ENCODE results near the gene SMIM23. TPM values are rescaled to one million over a fixed set of nuclear protein-coding genes. Genes with fewer than 3 reads are reported as not detected.
"Not testable (repeated sequence)": the region's sequence is repeated elsewhere in the genome, so short reads cannot be mapped to it uniquely, and the experiment has no call there.

Gene SMIM23
- total RNA-seq, 1 donor from 2014 or later, result not detected

DNA sequence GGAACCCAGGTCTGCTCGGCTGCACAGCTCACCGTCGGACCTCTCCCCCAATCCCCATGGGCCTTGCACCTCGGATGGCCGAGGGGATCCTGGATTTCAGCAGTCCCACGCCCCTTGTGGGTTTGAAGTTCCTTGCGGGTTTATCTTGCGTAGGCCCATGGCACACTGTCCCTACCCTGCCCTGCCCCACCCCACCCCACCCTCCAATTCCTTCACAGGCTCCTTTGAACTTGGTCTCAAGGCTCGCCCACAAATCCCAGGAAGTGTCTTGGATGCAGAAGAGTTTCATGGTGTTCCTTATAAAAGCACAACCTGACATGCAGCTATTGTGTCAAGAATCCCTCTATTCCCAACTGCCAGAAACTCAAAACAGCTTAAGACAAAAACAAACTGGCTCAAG, 11.2 kb upstream of the SMIM23 start:
- no peak for DNase-seq

DNA sequence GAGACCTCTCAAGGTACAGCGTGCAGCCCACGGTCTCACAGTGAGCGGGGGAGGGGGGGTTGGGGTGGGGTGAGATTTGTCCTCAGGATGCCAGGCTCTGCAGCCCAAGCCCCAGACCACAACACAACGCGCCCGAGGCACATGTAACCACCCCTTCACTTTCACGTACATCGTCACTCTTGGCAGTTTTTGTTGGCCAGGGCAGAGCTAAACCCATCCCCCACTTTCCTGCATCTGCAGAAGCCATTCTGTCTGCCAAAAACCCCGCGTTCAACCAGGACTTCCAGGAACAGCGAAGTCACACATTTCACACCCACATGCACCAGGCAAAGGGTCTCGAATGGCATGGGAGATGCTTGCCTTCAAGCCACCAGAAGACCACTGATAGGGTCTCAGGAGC, 9.4 kb upstream of the SMIM23 start:
- DNase-seq, result no peak

DNA sequence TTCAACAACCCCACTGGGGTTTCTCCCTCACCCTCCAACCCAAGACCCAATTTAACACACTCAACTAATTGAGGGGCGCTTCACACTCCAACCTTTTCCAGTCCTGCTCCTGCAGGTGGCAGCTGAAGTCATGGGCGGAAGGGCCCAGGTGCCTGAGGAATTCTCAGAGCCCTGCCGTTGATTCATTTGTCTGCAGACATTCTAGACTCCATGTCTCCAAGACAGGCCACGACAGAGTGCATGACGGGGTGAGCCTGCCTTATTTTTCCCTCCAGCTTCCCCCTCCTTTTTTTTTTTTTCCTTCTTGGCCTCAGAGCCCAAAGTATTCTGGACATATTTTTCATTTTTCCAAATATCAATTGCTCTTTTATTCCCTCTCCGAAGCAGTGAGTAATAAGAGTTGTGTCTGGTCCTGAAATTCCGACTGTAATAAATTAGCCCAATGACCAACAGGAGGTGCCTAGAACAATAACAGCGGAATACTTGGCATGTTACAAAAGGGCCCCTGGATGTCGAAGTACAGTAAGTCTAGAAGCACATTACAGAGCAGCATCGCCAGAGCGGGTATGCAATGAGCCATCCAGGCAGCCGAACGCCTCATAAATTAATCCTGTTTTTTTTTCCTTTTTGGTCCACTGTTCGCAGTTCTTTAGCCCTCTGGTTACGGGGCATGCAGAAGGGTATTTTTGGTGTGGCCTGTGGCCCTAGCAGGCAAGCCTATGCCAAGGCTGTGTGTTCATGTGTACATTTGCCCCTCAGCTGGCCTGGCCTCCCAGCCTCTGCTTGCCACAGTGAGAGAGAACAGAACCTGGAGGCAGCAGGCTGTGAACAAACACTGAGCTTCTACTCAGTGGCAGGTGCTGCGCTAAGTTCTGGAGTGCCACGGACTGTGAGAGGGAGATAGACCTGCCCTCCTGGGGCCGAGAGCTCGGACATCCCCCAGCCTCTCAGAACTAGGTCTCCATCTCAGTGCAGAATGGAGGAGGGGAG, 8.6 kb upstream of the SMIM23 start:
- DNase-seq, result no peak

DNA sequence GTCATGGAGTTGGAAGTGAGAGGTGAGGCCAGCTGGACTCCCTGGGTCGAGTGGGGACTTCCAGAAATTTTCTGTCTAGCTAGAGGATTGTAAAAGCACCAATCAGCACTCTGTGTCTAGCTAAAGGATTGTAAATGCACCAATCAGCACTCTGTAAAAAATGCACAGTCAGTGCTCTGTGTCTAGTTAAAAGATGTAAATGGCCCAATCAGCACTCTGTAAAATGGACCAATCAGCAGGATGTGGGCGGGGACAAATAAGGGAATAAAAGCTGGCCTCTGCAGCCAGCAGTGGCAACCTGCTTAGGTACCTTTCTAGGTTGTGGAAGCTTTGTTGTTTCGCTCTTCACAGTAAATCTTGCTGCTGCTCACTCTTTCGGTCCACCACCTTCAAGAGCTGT, 3.9 kb upstream of the SMIM23 start:
- not testable (repeated sequence) for DNase-seq

DNA sequence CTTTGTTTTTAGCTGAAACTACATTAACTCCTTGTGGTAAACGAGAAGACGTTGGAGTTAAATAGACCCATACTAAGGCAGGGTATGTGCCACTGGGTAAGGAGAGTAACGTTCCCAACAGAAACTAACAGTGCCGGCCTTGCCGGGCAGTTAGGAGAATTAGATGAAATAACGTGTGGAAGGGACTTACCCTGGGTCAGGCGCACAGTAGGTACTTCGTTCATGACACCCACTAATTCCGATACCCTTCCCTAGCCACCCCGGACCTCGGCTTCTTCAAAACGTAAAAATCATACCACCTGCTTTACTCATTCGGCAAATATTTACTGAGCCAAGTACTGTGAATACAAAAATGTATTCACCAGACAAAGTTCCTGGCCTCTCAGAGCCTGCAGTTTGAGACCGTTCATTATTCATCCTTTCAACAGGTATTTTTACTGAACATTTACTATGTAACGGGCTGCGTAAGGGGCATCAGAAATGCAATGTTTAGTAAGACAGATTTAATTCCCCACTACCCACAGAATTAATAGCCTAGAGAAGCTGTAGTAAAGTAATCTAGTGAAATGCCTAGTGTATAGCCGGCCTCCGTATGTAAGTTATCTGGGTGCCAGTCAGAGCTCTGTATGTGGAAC, 3.2 kb upstream of the SMIM23 start:
- DNase-seq, result no peak

DNA sequence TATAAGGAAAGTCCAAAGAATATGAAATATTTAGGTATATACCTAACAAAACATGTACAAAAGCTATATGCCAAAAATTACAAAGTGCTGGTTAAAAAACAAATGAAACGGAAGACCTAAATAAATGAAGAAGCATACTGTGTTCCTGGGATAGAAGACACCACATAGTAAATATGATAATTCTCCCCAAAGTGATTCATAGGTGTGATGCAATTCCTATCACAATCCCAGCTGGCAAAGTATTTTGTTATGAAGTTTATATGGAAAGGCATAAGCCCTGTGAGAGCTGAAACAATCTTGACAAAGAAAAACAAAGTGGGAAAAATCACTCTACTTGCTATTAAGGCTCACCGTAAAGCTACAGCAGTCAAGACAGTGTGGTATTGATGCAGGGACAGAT, 2.6 kb upstream of the SMIM23 start:
- DNase-seq, result no peak

DNA sequence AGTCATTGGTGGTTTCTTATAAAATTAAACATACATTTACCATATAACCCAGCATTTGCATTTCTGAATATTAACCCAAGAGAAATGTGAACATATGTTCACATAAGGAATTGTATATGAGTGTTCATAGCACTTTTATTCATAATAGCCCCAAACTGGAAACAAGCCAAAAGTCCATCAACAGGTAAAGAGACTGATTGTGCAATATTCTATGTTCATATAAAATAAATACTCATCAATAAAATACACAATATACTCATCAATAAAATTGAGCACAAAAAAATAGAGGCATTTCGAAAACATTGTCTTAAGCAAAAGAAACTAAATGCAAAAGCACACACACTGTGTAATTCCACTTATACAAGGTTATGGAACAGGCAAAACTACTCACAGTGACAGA, 3.7 kb downstream of the SMIM23 start:
- DNase-seq, result no peak

DNA sequence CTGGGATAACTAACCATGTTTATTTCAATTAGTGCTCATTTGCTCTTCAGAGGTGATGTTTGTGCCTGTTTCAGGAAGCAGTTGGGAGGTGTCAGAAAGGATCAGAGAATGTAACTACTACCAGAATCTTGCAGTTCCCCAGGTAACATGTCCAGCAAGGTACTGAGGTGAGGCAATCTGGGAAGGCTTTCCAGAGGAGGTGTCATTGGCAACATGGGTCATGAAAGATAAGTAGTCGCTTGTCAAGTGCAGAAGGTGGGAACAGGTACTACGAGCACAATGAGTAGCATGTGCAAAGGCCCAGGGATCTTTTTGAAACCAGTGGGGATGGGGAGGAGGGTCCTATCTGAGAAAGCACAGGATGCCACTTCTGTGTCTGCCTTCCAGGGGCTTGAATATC, 4.8 kb downstream of the SMIM23 start:
- DNase-seq, result no peak

DNA sequence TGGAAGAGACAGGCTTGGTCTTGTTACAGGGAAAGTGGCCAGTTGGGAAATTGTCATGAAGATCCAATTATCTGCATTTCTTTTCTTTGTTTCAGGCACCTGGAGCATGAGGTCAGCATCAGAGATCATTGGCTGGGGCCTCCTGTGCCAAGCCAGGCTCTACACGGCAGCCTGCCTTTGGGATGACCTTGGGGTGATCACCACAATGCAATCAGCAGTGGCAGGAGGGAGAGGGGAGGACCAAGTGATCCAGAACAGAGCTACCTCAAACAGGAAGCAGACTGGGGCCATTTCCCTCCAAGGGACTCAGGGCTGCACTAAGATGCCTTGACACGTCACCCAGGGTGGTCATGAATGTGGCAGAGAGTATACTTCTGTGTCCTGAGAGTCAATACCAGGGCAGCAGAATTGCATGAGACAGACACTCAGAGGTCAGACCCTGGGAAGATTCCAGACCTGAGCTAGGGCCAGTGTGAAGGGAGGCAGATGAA, 8.9 kb downstream of the SMIM23 start:
- DNase-seq, result no peak

DNA sequence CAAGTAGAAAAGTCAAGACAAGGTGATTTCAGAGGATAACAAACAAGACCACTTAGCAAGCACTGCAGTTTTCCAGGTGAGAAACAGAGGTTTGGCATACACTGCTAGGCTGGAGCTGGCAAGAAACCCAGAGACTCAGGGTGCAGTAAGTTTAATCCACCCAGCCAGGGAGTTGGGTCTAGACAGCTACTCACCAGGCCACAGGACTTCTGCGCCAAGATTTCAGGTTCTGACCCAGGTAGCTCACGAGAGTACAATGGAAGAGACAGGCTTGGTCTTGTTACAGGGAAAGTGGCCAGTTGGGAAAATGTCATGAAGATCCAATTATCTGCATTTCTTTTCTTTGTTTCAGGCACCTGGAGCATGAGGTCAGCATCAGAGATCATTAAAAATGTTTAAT, 9.8 kb downstream of the SMIM23 start:
- DNase-seq, result no peak

DNA sequence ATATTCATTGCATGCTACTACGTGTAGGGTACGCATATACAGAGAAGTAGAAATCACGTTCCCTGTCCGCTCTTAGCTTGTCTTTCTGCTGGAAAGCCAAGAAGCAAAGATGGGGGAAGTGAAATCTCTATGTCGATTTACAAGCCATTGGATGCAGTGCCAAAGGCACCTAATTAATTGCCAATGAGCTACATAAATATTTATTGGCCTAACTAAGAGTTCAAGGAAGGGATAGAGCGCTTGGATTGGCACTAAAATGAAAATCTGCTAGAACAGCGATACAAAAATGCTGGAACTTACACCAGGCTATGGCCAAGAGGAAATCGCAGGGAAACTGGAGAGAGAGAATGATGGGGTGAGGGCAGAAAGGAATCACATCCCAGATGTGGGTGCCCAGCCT, 10.8 kb downstream of the SMIM23 start:
- DNase-seq, result no peak

DNA sequence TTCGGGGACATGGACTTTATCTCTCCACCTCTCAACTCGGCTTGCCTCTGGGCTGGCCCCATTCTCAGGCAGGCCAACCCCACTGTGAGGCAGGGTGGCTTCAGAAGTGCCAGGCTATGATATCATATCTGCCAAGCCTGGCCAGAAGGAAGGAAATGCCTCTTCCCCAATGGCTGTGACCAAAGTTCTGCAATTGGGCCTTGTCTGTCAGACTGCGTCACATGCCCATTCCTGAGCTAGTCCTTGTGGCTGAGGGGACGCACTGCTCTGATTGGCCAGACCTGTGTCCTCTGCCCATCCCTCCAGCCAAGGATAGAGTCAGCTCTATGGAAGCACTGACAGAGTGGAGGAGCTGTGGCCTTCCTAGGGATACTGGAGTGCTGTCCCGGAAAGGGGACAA, 11.9 kb downstream of the SMIM23 start:
- no peak for DNase-seq

DNA sequence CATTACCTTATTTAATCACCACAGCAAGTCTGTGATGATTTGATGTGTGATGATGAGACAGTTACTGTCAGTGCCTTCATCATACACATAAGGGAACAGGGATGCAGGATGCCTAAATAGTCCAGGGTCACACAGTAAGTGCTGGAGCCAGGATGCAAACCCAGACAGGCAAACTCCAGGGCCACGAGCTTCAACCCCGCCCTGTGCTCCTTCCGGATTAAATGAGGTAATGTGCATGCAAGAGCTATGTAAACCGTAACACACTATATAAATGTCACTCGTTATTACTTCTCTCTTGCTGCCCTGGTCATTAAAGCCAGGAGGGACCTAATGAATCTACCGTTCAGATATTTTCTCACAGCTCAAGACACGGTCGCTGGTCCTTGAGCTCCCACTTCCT, 12.8 kb downstream of the SMIM23 start:
- DNase-seq, result no peak

DNA sequence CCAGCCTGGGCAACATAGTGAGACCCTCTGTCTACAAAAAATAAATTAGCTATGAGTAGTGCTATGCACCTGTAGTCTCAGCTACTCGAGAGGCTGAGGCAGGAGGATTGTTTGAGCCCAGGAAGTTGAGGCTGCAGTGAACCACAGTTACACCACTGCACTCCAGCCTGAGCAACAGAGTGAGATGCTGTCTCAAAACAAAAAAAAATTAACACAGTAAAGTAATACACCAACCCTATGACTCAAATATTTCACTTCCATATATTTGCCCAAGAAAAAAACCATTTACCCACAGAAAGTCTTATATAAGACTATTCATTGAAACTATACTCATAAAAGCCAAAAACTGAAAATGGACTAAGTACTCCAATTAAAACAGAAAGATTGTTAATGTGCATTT, 16.2 kb downstream of the SMIM23 start:
- no peak for DNase-seq

DNA sequence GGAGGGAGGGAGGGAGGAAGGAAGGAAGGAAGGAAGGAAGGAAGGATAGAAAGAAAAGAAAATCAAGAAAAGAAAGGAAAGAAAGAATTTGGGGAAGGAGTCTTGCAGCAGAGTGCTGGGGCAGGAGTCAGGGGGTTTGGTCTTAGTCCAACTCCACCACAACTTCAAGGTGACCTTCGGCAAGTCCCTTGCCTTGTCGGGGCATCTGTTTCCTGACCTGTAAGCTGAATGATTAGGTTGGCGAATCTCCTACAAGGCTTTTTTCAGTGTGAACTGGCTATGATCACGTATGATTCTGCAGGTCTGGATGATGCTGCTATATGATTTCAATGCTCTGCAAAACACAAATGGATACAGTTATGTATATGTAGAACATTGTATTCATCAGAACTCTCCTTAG, 20.1 kb downstream of the SMIM23 start:
- DNase-seq, result no peak

DNA sequence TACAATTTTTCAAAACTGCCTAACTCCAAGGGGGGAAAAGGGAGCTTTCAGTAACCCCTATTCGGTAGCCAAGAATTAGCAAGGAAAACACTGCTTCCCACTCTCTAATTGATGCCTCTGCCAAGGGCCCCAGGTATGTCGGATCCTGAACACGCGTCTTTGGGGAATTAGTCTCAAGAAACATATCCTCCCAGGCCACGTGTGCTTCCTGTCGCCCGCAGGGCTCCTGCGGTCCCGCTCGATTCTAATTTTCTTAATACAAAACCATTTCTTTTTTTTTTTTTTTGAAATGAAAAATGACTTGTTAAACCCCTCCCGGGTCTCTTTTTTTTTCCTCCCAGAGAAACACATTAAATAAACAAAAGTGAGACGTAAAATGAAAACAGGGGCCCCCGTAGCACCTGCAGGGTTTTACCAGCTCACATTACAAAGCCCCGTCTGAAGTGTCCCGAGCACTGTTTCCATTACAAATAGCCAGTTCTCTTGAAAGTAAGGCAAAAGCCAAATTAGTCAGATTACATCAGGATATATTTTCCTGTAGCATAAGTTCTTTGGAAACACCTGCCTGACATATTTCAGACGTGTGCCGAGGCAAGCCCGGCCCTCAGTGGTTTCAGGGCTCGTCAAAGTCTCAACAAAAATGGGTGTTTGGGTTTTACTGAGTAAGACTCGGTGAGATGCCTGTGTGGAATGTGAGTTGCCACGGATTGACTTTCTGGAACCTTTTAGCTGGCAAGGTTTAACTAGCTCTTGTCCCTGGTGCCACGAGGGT, 21.5 kb downstream of the SMIM23 start:
- DNase-seq, result peak; percentile 2

DNA sequence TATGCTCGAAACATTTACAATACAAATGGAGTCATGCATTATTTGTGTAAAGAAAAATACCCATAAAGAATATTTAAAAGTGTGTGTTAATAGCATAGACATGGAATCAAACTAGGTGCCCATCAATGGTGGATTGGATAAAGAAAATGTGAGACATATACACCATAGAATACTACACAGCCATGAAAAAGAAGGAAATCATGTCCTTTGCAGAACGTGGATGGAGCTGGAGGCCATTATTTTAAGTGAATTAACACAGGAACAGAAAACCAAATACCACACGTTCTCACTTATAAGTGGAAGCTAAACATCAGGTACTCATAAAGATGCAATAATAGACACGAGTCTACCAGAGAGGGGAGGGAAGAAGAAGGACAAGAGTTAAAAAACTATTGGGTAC, 22.8 kb downstream of the SMIM23 start:
- DNase-seq, result no peak

DNA sequence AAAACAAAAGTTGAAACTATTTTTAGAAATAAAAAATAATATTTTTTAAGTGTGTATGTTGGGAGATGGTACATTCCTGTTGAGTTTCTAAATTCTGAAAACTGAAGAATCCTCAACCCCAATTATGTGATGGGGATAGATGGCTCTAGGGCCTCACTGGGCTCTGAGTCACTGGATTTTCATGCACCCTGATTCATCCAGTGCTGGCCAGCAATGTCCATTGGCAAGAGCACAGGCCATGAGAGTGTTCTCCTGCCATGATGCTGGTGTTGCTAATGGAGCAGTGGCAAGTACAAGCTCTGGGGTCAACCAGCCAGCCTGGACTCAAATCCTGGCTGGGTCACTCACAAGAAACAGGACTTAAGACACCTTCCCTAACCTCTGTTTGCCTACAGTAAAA, 23.3 kb downstream of the SMIM23 start:
- no peak for DNase-seq

DNA sequence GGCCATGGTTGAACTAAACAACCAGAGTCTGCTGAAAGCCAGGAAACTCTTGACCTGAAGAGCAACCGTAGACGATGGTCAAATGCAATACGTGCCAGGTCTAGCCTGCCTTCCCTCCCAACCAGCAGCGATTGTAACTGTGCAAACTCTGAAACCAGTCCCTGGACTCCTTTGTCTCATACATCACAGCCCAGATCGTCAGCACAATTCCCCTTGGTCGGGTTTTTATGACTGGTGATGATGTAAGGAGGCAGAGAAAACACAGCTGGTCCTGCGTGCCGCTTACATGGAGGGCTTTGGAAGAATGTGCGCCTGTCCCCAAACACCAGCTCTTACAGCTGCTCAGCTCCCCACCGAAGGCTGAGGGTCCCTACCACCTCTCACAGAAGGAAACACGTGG, 24.6 kb downstream of the SMIM23 start:
- no peak for DNase-seq

DNA sequence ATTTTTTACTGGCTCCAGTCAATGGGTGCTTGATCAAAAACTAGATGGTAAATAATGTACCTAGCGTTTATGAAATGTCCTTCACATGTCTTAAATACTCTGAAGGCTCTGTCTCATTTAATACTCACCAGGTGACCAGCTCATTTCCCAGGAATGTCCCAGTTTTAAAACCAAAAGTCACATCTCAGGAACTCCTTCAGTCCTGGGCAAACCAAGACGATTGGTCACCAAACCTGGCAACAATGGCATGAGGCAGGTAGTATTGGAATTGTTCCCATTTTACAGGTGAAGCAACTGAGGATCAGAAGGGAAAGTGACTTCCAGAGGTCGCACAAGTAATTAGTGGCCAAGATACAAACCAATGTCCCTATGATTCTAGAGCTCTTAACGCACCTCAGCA, 27.7 kb downstream of the SMIM23 start:
- DNase-seq, result no peak

DNA sequence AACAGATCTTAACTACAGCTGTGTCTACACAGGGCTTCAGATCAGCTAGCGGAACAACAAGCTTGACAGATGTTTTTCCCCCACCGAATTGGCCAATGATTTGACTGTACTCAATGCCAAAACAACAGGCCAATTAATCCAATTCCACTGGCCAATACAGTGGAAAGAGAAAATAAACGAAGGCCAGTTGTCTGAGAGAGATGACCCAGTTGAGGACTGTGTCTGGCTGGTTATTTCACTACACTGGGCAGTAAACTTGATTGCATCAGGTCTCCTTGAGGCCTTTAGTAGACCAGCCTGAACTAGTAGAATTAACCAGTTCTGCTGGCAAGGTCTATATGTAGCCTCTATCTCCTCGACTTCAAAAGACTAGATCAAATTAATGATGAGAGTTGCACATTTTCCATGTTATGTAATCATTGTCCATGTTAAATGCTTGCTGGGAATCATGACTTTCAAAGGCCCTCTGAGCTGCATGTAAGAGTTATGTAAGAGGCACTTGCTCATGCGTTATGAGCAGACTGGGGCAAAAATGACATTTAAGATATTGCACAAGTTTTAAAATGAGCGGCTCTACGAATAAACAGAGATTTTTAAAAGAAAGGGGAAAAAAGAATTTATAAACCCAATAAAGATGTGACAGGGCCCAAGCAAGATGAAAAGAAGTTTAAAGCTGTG, 28.3 kb downstream of the SMIM23 start:
- no peak for DNase-seq

DNA sequence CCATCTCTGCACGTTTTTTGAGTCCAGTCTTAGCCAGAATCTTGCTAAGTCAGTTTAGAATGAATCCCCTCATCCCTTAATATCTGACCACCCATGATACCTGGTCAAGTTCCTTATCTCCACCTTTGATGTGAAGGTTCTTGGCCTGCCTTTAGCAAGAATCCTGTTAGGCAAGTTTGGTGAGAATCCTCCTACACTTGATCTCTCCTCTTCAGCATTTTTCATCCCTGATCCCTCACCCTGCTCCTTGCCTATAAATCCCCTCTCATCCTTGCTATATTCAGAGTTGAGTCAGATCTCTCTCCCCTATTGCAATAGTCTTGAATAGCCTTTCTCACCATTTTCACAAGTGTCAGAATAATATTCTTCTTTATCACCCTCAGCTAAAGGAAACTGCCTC, 31.0 kb downstream of the SMIM23 start:
- DNase-seq, result no peak

DNA sequence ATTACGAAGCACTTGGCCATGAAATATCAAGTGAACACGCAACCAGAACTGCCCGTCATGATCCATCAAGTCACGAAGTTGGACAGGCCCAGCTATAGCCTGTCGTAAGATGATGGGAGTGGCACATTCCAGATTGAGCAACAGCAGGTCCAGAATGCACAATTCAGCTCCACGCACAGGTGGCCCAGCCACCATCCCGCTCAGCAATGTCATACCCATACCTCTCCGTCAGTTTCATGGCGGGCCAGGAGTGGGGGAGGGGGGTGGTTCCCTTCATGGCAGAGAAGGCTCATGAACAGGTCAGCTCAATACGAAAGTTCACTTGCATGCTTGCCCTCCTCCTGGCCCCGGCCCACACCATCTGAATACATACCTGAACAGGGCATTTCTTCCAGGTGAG, 34.9 kb downstream of the SMIM23 start:
- DNase-seq, result no peak

Measured in dermis blood vessel endothelial cell (primary cell).